A549 (cell line): ENCODE results near the gene TSSC4. TPM values are rescaled to one million over a fixed set of nuclear protein-coding genes. Genes with fewer than 3 reads are reported as not detected.

Experiments used
- ATAC-seq, 2 experiments: fragments of 200-7000 bp in 1 of 2; fragments of >200 bp in 1 of 2; cut with Nextera tagmentation in 1 of 2; cut with Tn5 transposase in 1 of 2; 3 replicates each; pipeline versions ENCODE4 v1.8.0 to v1.9.1; 2018 to 2020; ENCODE audit warnings: mild to moderate bottlenecking in 1 of 2, moderate library complexity in 1 of 2
- CTCF ChIA-PET: fragments of 300-600 bp; sonication (Branson Sonifier 250); formaldehyde crosslinking; extraction: SDS; loops from one replicate; lab custom pipeline; 2021; ENCODE audit warnings: antibody characterized with exemption, inconsistent platforms; lab: Yijun Ruan, JAX
- POLR2A ChIA-PET: fragments of 350-600 bp; formaldehyde crosslinking; extraction: SDS; loops from one replicate; lab custom pipeline; 2021; ENCODE audit warnings: antibody characterized with exemption, inconsistent platforms; lab: Yijun Ruan, JAX
- DNase-seq, 2 experiments: peaks; one replicate each; pipeline versions ENCODE4 v3.0.0 to v3.0.0-alpha.2; 2011 to 2016; ENCODE audit warnings: low read depth in 1 of 2, low spot score in 1 of 2
- FAIRE-seq: peaks from 2 replicates; lab custom pipeline; 2011; peaks lifted over from hg19 to GRCh38; lab: Jason Lieb, UNC
- H3K27ac ChIP-seq, 2 experiments: fragments of >200 bp; sonication (Bioruptor Twin); formaldehyde crosslinking; 3 replicates each; pipeline ENCODE4 v1.5.1; 2016 to 2017
- H3K4me1 ChIP-seq: fragments of >200 bp; sonication (Bioruptor Twin); formaldehyde crosslinking; 3 replicates; pipeline ENCODE4 v1.6.1; 2016
- H3K4me2 ChIP-seq: fragments of >200 bp; sonication (Bioruptor Twin); formaldehyde crosslinking; 3 replicates; pipeline ENCODE4 v1.6.1; 2016
- H3K4me3 ChIP-seq: fragments of >200 bp; sonication (Bioruptor Twin); formaldehyde crosslinking; 3 replicates; pipeline ENCODE4 v1.5.1; 2016
- H3K9me3 ChIP-seq: fragments of >200 bp; sonication (Bioruptor Twin); formaldehyde crosslinking; 3 replicates; pipeline ENCODE4 v1.6.1; 2016
- BHLHE40 ChIP-seq: IDR thresholded peaks from 2 replicates; pipeline ENCODE4 v1.6.1; 2012; ENCODE audit warnings: low read depth, low read length, inconsistent platforms
- CBX2 ChIP-seq: fragments of 200-600 bp; sonication (generic); IDR thresholded peaks from 2 replicates; pipeline ENCODE4 v1.6.1; 2016; ENCODE audit warnings: low read depth, mild to moderate bottlenecking, borderline replicate concordance
- CBX8 ChIP-seq: fragments of 200-600 bp; sonication (generic); IDR thresholded peaks from 2 replicates; pipeline ENCODE4 v1.6.1; 2016
- CHD2 ChIP-seq: fragments of 150-350 bp; IDR thresholded peaks from 2 replicates; pipeline ENCODE4 v1.6.1; 2014; ENCODE audit warnings: low read length; ENCODE audit not compliant: partially characterized antibody
- CTCF ChIP-seq: fragments of >200 bp; sonication (Bioruptor Twin); formaldehyde crosslinking; IDR thresholded peaks from 3 replicates; pipeline ENCODE4 v1.5.1; 2016
- ELK1 ChIP-seq: fragments of 150-350 bp; IDR thresholded peaks from 2 replicates; pipeline ENCODE4 v1.6.1; 2014; ENCODE audit warnings: low read depth, mild to moderate bottlenecking, low read length
- ESRRA ChIP-seq: fragments of 150-350 bp; IDR thresholded peaks from 2 replicates; pipeline ENCODE4 v1.6.1; 2014; ENCODE audit warnings: mild to moderate bottlenecking, low read length, borderline replicate concordance
- FOXS1 ChIP-seq: fragments of 250-450 bp; sonication (Bioruptor Pico); IDR thresholded peaks from 2 replicates; pipeline ENCODE4 v1.5.0; 2020; ENCODE audit warnings: mild to moderate bottlenecking, moderate library complexity
- HMGXB4 ChIP-seq: fragments of 250-450 bp; sonication (Bioruptor Pico); IDR thresholded peaks from 2 replicates; pipeline ENCODE4 v1.5.0; 2021; ENCODE audit warnings: mild to moderate bottlenecking, moderate library complexity, borderline replicate concordance
- HOXB13 ChIP-seq: fragments of 250-450 bp; sonication (Bioruptor Pico); IDR thresholded peaks from 2 replicates; pipeline ENCODE4 v1.5.0; 2020; ENCODE audit warnings: low read depth, mild to moderate bottlenecking, moderate library complexity
- JUN ChIP-seq, 2 experiments: fragments of >200 bp; sonication (Bioruptor Twin); formaldehyde crosslinking; IDR thresholded peaks; 2 replicates in 1 of 2; 3 replicates in 1 of 2; pipeline ENCODE4 v1.6.1; 2016 to 2017
- JUNB ChIP-seq: fragments of >200 bp; sonication (Bioruptor Twin); formaldehyde crosslinking; IDR thresholded peaks from 2 replicates; pipeline ENCODE4 v1.6.1; 2016
- KDM1A ChIP-seq: fragments of 200-600 bp; sonication (generic); IDR thresholded peaks from 2 replicates; pipeline ENCODE4 v1.6.1; 2016; ENCODE audit warnings: low read depth, mild to moderate bottlenecking
- MAFK ChIP-seq: fragments of 450-650 bp; IDR thresholded peaks from 2 replicates; pipeline ENCODE4 v1.6.1; 2014; ENCODE audit not compliant: partially characterized antibody
- MAX ChIP-seq: IDR thresholded peaks from 2 replicates; pipeline ENCODE4 v1.6.1; 2012
- MAZ ChIP-seq: fragments of 150-350 bp; IDR thresholded peaks from 2 replicates; pipeline ENCODE4 v1.6.1; 2014; ENCODE audit warnings: antibody characterized with exemption, low read depth, low read length, borderline replicate concordance
- NFE2L2 ChIP-seq: fragments of 150-350 bp; conservative IDR thresholded peaks from 2 replicates; pipeline ENCODE4 v1.6.1; 2014; ENCODE audit warnings: low read length
- NPAS2 ChIP-seq: fragments of 250-450 bp; sonication (Bioruptor Pico); IDR thresholded peaks from 2 replicates; pipeline ENCODE4 v1.8.0; 2022; ENCODE audit warnings: mild to moderate bottlenecking, moderate library complexity, borderline replicate concordance
- PBX3 ChIP-seq: IDR thresholded peaks from 2 replicates; pipeline ENCODE4 v1.6.1; 2012
- POLR2AphosphoS2 ChIP-seq: conservative IDR thresholded peaks from 2 replicates; pipeline ENCODE4 v1.6.1; 2012; ENCODE audit warnings: low read length, improper control_type of control experiment, inconsistent platforms
- RAD21 ChIP-seq, 2 experiments: fragments of >200 bp in 1 of 2; sonication (Bioruptor Twin) in 1 of 2; formaldehyde crosslinking in 1 of 2; IDR thresholded peaks in 1 of 2; conservative IDR thresholded peaks in 1 of 2; 2 replicates in 1 of 2; 3 replicates in 1 of 2; pipeline ENCODE4 v1.6.1; 2012 to 2018; ENCODE audit warnings: inconsistent platforms in 1 of 2
- SMC3 ChIP-seq: fragments of >200 bp; sonication (Bioruptor Twin); formaldehyde crosslinking; IDR thresholded peaks from 3 replicates; pipeline ENCODE4 v1.6.1; 2018; ENCODE audit warnings: inconsistent platforms
- SREBF2 ChIP-seq: fragments of 450-650 bp; IDR thresholded peaks from 2 replicates; pipeline ENCODE4 v1.6.1; 2014; ENCODE audit warnings: mild to moderate bottlenecking, moderate library complexity
- TFCP2L1 ChIP-seq: fragments of 250-450 bp; sonication (Bioruptor Pico); IDR thresholded peaks from 2 replicates; pipeline ENCODE4 v1.5.0; 2021; ENCODE audit warnings: mild to moderate bottlenecking
- USF2 ChIP-seq: fragments of 450-650 bp; IDR thresholded peaks from 2 replicates; pipeline ENCODE4 v1.6.1; 2014; ENCODE audit warnings: antibody characterized with exemption
- ZC3H11A ChIP-seq: fragments of 450-650 bp; IDR thresholded peaks from 2 replicates; pipeline ENCODE4 v1.6.1; 2014; ENCODE audit warnings: antibody characterized with exemption, mild to moderate bottlenecking
- ZNF302 ChIP-seq: fragments of 250-450 bp; sonication (Bioruptor Pico); IDR thresholded peaks from 2 replicates; pipeline ENCODE4 v1.9.0; 2021; ENCODE audit warnings: inconsistent platforms, mild to moderate bottlenecking, moderate library complexity
- WGBS: methylation state at CpG from one replicate; pipeline ENCODE4 v1.1.6; 2017; ENCODE audit errors: missing lambda C conversion rate; 5-methylcytosine and 5-hydroxymethylcytosine counted together
- polyA plus RNA-seq, 4 experiments: library from polyadenylated mRNA; depleted of rRNA in 3 of 4; stranded (reverse); fragments of >200 nt; fragmentation: RNase III in 1 of 4; extraction: RNeasy Plus Mini Kit Qiagen cat#74134 plus additional on column Dnase treatment in 1 of 4; gene quantifications; 2 replicates in 3 of 4; 3 replicates in 1 of 4; pipeline ENCODE4 v1.2.3, GENCODE V29; 2011 to 2017

Gene TSSC4
- polyA plus RNA-seq, 2 of the 4 experiments (the other 2 are of a cell fraction) = 21.8 to 45.5 TPM

GRCh38 chr11:2369320-2369719 is 31.2 kb upstream of the TSSC4 start:
- TF ChIP-seq CHD2 (no peak), RAD21 (conservative IDR thresholded peaks at IDR 0.05 in 1 of 2, IDR thresholded peaks at IDR 0.05 in 1 of 2) (no peak), MAZ (no peak), CBX2 (no peak), CBX8 (no peak), NFE2L2 (no peak), USF2 (no peak), TFCP2L1 (CRISPR knock-in tag) (no peak), ELK1 (no peak), ZC3H11A (no peak), POLR2AphosphoS2 (no peak), MAFK (no peak), ESRRA (no peak), SMC3 (no peak), FOXS1 (CRISPR knock-in tag) (no peak)
- TF ChIP-seq, all 56 proteins: peak for 0
- FAIRE-seq (no peak), ATAC-seq (0 out of 6 replicates have a peak, but pooled peaks of 1 of the 2 experiments have one; percentile 17), DNase-seq (no peak)
- WGBS = 73% methylated on average over 12 of the region's 12 CpGs
- no peaks in the 10 kb centered on the region for H3K9me3 ChIP-seq
- no peak overlapping the region for H3K4me3 ChIP-seq
- no peaks in the 10 kb centered on the region for H3K4me1 ChIP-seq
- ChIA-PET CTCF (interaction anchor here (3.3 kb wide), 1 partner anchor 64 kb away, joined by 12 read pairs; no protein-coding TSS in a partner anchor), POLR2A (no interaction called here)
- H3K4me2 ChIP-seq = no peak overlapping the region
- H3K27ac ChIP-seq = no peak overlapping the region

GRCh38 chr11:2369896-2370295 is 30.7 kb upstream of the TSSC4 start:
- Histone ChIP-seq H3K9me3 (no peaks in the 10 kb centered on the region), H3K4me1 (no peaks in the 10 kb centered on the region)
- DNase-seq (no peak), FAIRE-seq (no peak)
- no peak for TF ChIP-seq JUNB
- TF ChIP-seq, all 56 proteins: peak for 0
- WGBS = 91% methylated on average over 9 of the region's 9 CpGs
- CTCF ChIA-PET = no interaction called here
- Histone ChIP-seq H3K27ac (no peak overlapping the region), H3K4me3 (no peak overlapping the region), H3K4me2 (no peak overlapping the region)
- POLR2A ChIA-PET = no interaction called here
- no peak for ATAC-seq

- DNase-seq (no peak), ATAC-seq (no peak), FAIRE-seq (no peak)
- H3K27ac ChIP-seq = no peak overlapping the region
- H3K4me3 ChIP-seq = no peak overlapping the region
- H3K9me3 ChIP-seq = no peaks in the 10 kb centered on the region
- no peak overlapping the region for H3K4me2 ChIP-seq
- H3K4me1 ChIP-seq = peaks cover 23% of the 10 kb centered on the region
- ChIA-PET CTCF (interaction anchor here (0.6 to 1.2 kb wide), 3 partner anchors 157 to 188 kb away, joined by 3 to 4 read pairs (median 3); no protein-coding TSS in a partner anchor), POLR2A (no interaction called here)
- 82% methylated on average over 9 of the region's 15 CpGs for WGBS
- TF ChIP-seq ZNF302 (CRISPR knock-in tag) = no peak
- TF ChIP-seq TFCP2L1 (CRISPR knock-in tag) = no peak
- no peak for TF ChIP-seq SREBF2
- TF ChIP-seq BHLHE40 = no peak
- TF ChIP-seq USF2 = no peak
- TF ChIP-seq HMGXB4 (CRISPR knock-in tag) = no peak
- TF ChIP-seq HOXB13 = no peak
- no peak for TF ChIP-seq MAX
- TF ChIP-seq NPAS2 (CRISPR knock-in tag) = no peak
- no peak for TF ChIP-seq JUN (IDR thresholded peaks at IDR 0.05)
- no peak for TF ChIP-seq KDM1A
- no peak for TF ChIP-seq PBX3
- no peak for TF ChIP-seq CTCF
Observed at GRCh38 chr11:2374456-2375201, 25.9 kb upstream of the TSSC4 start.
